Uterus (tissue), 4 donors: ENCODE results near the gene TAF5. TPM values are rescaled to one million over a fixed set of nuclear protein-coding genes. Genes with fewer than 3 reads are reported as not detected.

Source experiments
- DNase-seq, 2 donors: peaks; one replicate each; pipeline ENCODE4 v3.0.0-alpha.2; 2019 to 2020
- H3K27ac ChIP-seq, 2 donors: fragments of 200-600 bp; sonication (generic); 1 replicate in 1 of 2; 2 replicates in 1 of 2; pipeline ENCODE4 v1.5.1; 2016 to 2018
- H3K27me3 ChIP-seq, 2 donors: fragments of 200-600 bp; sonication (generic); one replicate each; pipeline ENCODE4 v1.5.1; 2018 to 2019; ENCODE audit warnings: control low read depth in 1 of 2
- H3K36me3 ChIP-seq, 2 donors: fragments of 200-600 bp; sonication (generic); one replicate each; pipeline ENCODE4 v1.5.1; 2019; ENCODE audit warnings: control low read depth in 1 of 2
- H3K4me1 ChIP-seq, 2 donors: fragments of 200-600 bp; sonication (generic); one replicate each; pipeline ENCODE4 v1.5.1; 2018 to 2019; ENCODE audit warnings: control low read depth in 1 of 2
- H3K4me3 ChIP-seq, 2 donors: fragments of 200-600 bp; sonication (generic); 1 replicate in 1 of 2; 2 replicates in 1 of 2; pipeline ENCODE4 v1.5.1; 2018 to 2019; ENCODE audit warnings: mild to moderate bottlenecking in 1 of 2
- H3K9me3 ChIP-seq, 2 donors: fragments of 200-600 bp; sonication (generic); one replicate each; pipeline ENCODE4 v1.5.1; 2019; ENCODE audit warnings: control low read depth in 1 of 2
- CTCF ChIP-seq, 4 experiments: fragments of 200-600 bp in 2 of 4; fragments of 450-650 bp in 2 of 4; sonication (generic) in 2 of 4; IDR thresholded peaks; one replicate each; pipeline ENCODE4 v1.5.1; 2016 to 2019; ENCODE audit warnings: antibody characterized with exemption in 4 of 4, mild to moderate bottlenecking in 2 of 4, moderate library complexity in 1 of 4
- POLR2A ChIP-seq, 2 donors: fragments of 450-650 bp; IDR thresholded peaks; one replicate each; pipeline ENCODE4 v1.6.1; 2016; ENCODE audit warnings: antibody characterized with exemption in 2 of 2, mild to moderate bottlenecking in 1 of 2, moderate library complexity in 1 of 2
- intact Hi-C: fragments of 100-400 bp; cut with DNase I; formaldehyde crosslinking; loops from one replicate; pipeline ENCODE4 v1.15.1; 2023; ENCODE audit warnings: low total_unique reads
- total RNA-seq, 4 donors: library from RNA; depleted of rRNA in 3 of 4; stranded (reverse); fragments of >200 nt in 3 of 4; gene quantifications; one replicate each; pipeline versions ENCODE4 v1.1.0 to v1.2.4, GENCODE V29; 2014 to 2023
- donor health status: DM: yes; HTN: yes; CAD: no.

The TAF5 gene
- total RNA-seq, 4 donors from 2014 or later = 1.8 to 8.6 (median 6.0) TPM

GRCh38 chr10:103367379-103367781, 396 bp upstream of the TAF5 start:
- Histone ChIP-seq H3K4me1 (peaks cover 0 to 10% of the 10 kb centered on the region in 2 donors), H3K27me3 (no peaks in the 10 kb centered on the region), H3K9me3 (no peaks in the 10 kb centered on the region), H3K27ac (peak overlapping the region; percentile 80 to 85), H3K4me3 (peak overlapping the region; percentile 75 to 76), H3K36me3 (no peaks in the 10 kb centered on the region)
- intact Hi-C loops = no loop called here
- no peak for DNase-seq
- TF ChIP-seq POLR2A (IDR thresholded peaks at IDR 0.05) (no peak), CTCF (IDR thresholded peaks at IDR 0.05) (no peak)

GRCh38 chr10:103373544-103373943, 5.8 kb downstream of the TAF5 start:
- peaks cover 0 to 10% of the 10 kb centered on the region in 2 donors for H3K4me1 ChIP-seq
- intact Hi-C loops = no loop called here
- no peaks in the 10 kb centered on the region for H3K27me3 ChIP-seq
- no peak for DNase-seq
- H3K27ac ChIP-seq = no peak overlapping the region
- no peaks in the 10 kb centered on the region for H3K9me3 ChIP-seq
- H3K4me3 ChIP-seq = no peak overlapping the region
- no peaks in the 10 kb centered on the region for H3K36me3 ChIP-seq
- TF ChIP-seq CTCF (IDR thresholded peaks at IDR 0.05) (no peak), POLR2A (IDR thresholded peaks at IDR 0.05) (no peak)

GRCh38 chr10:103374263-103374662, 6.5 kb downstream of the TAF5 start:
- Histone ChIP-seq H3K4me3 (no peak overlapping the region), H3K4me1 (peaks cover 0 to 6% of the 10 kb centered on the region in 2 donors), H3K9me3 (no peaks in the 10 kb centered on the region), H3K27me3 (no peaks in the 10 kb centered on the region), H3K36me3 (no peaks in the 10 kb centered on the region), H3K27ac (no peak overlapping the region)
- no peak for TF ChIP-seq CTCF (IDR thresholded peaks at IDR 0.05)
- DNase-seq = no peak
- intact Hi-C loops = no loop called here

GRCh38 chr10:103382769-103383168, 15.0 kb downstream of the TAF5 start:
- H3K36me3 ChIP-seq = no peaks in the 10 kb centered on the region
- no peak overlapping the region for H3K4me3 ChIP-seq
- H3K9me3 ChIP-seq = no peaks in the 10 kb centered on the region
- no peak overlapping the region for H3K27ac ChIP-seq
- TF ChIP-seq POLR2A (IDR thresholded peaks at IDR 0.05) (no peak), CTCF (IDR thresholded peaks at IDR 0.05) (no peak)
- no peaks in the 10 kb centered on the region for H3K4me1 ChIP-seq
- no peaks in the 10 kb centered on the region for H3K27me3 ChIP-seq
- intact Hi-C loops = no loop called here
- DNase-seq = no peak

GRCh38 chr10:103394180-103394579, 26.4 kb downstream of the TAF5 start:
- H3K36me3 ChIP-seq = no peaks in the 10 kb centered on the region
- no peak overlapping the region for H3K4me3 ChIP-seq
- no peaks in the 10 kb centered on the region for H3K27me3 ChIP-seq
- intact Hi-C loops = no loop called here
- peaks cover 0 to 13% of the 10 kb centered on the region in 2 donors for H3K4me1 ChIP-seq
- H3K27ac ChIP-seq = no peak overlapping the region
- no peaks in the 10 kb centered on the region for H3K9me3 ChIP-seq
- no peak for DNase-seq
- no peak for TF ChIP-seq POLR2A (IDR thresholded peaks at IDR 0.05)
- TF ChIP-seq CTCF (IDR thresholded peaks at IDR 0.05) = no peak
